Measurements from ENCODE around the gene KCNK4.

Gene KCNK4

DNA sequence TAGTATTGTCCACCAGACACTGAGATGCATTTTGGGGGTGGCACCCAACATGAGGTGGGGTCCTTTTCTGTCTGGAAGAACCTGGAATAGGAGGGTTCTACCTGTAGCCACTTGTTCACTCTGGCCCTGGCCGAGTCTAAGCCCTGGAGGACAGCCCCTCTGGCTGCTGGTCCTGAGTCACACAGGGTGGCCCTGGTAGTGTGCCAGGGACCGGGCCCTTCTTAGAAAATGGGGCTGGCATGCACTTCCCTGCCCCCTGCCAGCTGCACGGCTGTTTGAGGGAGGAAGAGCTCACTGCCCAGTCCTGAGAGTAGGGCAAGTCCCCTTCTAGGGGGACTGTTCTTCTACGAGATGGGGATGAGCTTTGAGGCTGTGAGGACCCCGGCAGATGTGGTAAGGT is 37.6 kb upstream of the KCNK4 start:
- no peak for DNase-seq (ENCODE audit: low read depth)

GRCh38 chr11:64254326-64254725 is 36.8 kb upstream of the KCNK4 start:
- no peak for DNase-seq (ENCODE audit: low read depth)

DNA sequence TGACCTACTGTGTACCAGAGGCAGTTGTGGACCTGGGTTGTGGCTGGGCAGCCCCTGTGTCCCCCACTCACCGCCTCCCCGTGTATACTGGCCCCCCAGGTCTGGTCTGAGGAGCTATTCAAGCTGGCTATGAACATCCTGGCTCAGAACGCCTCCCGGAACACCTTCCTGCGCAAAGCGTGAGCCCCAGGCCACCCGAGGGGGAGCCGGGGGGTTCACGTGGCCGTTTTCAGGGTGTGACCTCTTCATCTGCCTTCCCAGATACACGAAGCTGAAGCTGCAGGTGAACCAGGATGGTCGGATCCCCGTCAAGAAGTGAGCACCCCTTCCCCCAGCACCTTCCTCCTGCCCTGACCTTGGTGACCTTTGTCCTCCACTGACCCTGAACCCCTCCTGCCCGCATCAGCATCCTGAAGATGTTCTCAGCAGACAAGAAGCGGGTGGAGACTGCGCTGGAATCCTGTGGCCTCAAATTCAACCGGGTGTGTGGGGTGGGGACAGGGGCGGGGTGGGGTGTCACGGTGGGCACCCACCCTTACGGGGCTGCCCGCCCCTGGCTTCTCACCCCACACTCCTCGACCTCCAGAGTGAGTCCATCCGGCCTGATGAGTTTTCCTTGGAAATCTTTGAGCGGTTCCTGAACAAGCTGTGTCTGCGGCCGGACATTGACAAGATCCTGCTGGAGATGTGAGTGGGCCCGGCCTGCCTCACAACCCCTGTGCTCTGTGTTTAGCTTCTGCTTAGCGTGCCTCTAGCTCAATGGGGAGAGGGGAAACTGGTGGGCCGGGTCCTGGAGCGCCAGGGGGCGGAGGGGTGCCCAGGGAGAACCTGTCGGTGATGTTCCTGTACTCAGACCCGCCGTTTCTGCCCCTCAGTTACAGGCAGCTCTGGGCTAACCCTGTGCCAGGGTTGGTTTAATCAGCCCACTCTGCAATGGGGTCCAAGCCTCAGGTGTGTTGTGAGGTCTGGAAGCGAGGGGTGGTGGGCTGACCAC is 35.7 kb upstream of the KCNK4 start:
- DNase-seq (ENCODE audit: low read depth), result no peak

DNA sequence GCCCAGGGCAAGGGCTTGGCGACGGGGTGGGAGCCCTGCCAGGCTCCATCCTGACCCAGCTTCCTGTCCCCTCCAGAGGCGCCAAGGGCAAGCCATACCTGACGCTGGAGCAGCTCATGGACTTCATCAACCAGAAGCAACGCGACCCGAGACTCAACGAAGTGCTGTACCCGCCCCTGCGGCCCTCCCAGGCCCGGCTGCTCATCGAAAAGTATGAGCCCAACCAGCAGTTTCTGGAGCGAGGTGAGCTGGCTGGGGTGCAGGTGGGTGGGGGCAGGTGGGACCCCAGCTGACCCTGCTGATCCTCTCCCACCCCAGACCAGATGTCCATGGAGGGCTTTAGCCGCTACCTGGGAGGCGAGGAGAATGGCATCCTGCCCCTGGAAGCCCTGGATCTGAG is 34.8 kb upstream of the KCNK4 start:
- no peak for DNase-seq (ENCODE audit: low read depth)

GRCh38 chr11:64258356-64258755 is 32.7 kb upstream of the KCNK4 start:
- no peak for DNase-seq (ENCODE audit: low read depth)

GRCh38 chr11:64258946-64259532 is 32.1 kb upstream of the KCNK4 start:
- DNase-seq (ENCODE audit: low read depth), result no peak

DNA sequence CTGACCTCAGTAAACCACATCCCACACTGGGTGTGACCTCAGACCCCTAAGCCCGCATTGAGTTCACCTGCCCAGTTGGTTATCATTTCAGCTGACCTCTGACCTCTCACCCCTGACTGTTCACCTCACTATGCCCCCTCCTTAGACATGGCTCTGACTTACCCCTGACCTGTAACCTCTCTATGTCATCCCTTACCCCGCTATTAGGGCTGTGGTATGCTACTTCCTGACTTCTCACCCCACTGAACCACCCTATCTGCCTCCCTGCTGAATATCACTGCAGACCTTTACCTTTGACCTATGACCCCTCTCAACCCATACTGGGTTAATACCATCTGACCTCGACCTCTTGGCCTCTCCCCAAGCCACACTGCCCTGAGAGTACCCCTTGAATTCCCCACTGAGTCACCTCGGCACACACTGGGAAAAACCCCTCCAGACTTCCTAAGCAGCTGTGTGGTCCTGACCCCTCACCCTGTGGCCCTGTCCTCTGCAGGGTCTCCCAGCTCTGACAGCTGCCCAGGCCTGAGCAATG is 31.5 kb upstream of the KCNK4 start:
- DNase-seq (ENCODE audit: low read depth), result no peak

- DNase-seq (ENCODE audit: low read depth), result no peak
Observed at GRCh38 chr11:64260147-64260708, 30.9 kb upstream of the KCNK4 start.

DNA sequence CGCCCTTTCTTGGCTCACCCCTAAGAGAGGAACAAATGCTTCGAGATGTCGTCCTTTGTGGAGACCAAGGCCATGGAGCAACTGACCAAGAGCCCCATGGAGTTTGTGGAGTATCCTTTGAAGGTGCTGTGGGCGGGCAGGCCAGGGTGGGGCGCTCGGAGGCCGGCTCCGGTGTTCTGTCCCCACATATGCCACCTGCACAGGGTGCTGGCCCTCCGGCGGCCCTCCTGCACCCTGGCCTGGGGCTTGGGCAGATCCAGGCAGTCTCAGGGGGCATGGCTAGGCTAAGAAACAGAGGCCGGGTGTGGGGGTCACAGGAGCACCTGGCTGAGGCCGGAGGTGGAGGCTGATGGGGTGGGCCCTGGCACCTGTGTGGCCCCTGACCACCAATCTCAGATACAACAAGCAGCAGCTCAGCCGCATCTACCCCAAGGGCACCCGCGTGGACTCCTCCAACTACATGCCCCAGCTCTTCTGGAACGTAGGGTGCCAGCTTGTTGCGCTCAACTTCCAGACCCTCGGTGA is 29.5 kb upstream of the KCNK4 start:
- DNase-seq (ENCODE audit: low read depth), result no peak

GRCh38 chr11:64262271-64263002 is 28.7 kb upstream of the KCNK4 start:
- no peak for DNase-seq (ENCODE audit: low read depth)

GRCh38 chr11:64263021-64263946 is 27.8 kb upstream of the KCNK4 start:
- DNase-seq (ENCODE audit: low read depth), result no peak

- DNase-seq (ENCODE audit: low read depth), result no peak
Observed at GRCh38 chr11:64263947-64264317, 27.2 kb upstream of the KCNK4 start.

- no peak for DNase-seq (ENCODE audit: low read depth)
Observed at GRCh38 chr11:64264371-64264852, 26.7 kb upstream of the KCNK4 start.

DNA sequence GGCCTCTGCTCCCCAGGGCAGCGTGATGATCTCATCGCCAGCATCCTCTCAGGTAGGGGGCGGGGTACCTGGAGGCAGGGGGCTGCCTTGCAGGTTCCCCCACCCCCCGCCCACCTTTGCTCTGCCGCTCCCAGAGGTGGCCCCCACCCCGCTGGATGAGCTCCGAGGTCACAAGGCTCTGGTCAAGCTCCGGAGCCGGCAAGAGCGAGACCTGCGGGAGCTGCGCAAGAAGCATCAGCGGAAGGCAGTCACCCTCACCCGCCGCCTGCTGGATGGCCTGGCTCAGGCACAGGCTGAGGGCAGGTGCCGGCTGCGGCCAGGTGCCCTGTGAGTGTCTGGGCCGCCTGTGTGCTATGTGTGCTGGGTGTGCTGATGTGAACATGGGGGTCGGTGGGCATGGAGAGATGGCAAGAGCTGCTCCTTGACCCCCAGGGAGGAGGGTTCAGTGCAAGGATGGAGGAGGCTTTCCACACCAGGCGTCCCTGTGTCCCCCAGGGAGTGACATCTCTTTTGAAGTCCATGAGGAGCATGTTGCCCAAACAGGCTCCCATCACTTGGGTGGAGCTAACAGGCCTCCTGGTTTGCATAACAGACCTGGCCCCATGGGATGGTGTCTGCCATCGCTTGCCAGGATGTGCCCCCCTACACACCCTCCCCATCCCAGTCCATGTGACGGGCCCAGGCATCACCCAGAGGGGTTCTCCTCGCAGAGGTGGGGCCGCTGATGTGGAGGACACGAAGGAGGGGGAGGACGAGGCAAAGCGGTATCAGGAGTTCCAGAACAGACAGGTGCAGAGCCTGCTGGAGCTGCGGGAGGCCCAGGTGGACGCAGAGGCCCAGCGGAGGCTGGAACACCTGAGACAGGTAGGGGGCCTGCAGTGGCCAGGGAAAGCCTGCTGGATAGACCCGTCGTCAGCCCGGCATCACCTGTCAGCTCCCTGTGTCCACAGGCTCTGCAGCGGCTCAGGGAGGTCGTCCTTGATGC is 25.6 kb upstream of the KCNK4 start:
- no peak for DNase-seq (ENCODE audit: low read depth)

DNA sequence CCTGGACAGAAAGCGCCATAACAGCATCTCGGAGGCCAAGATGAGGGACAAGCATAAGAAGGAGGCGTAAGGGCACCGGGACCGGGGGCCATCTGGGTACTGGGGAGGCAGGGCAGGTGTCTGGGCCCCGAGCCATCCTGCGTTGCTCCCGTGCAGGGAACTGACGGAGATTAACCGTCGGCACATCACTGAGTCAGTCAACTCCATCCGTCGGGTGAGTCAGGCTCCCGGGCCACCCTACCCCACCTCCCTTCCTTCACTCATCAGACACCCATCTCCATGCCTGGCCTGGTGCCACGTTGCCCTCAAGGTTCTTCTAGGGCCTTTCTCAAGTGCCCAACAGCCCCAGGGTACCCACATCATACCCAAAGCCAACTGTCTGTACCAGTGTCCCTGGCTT is 24.8 kb upstream of the KCNK4 start:
- DNase-seq (ENCODE audit: low read depth), result no peak

DNA sequence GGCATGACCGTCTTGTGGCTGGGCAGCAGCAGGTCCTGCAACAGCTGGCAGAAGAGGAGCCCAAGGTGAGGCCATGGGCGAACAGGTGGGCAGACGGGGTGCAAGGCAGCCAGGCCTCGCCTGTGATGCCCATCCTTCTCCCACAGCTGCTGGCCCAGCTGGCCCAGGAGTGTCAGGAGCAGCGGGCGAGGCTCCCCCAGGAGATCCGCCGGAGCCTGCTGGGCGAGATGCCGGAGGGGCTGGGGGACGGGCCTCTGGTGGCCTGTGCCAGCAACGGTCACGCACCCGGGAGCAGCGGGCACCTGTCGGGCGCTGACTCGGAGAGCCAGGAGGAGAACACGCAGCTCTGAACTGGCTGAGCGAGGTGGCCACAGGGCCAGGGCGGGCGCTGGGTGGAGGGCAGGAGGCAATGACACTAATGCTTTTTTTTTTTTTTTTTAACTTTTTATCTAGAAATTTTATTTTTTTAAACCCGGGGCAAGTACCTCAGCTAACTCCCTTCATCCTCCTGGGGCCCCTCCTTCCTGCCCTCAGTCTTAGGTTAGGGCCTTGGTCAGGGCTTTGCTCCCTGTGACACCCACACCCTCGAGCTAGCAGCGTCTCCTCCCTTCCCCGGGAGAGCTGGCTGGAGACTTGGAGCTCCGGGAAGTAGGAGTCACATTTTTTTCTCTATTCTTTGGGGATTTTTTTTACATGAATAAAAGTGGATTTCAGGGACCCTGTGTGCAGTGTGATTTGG is 23.7 kb upstream of the KCNK4 start:
- DNase-seq (ENCODE audit: low read depth), result no peak

DNA sequence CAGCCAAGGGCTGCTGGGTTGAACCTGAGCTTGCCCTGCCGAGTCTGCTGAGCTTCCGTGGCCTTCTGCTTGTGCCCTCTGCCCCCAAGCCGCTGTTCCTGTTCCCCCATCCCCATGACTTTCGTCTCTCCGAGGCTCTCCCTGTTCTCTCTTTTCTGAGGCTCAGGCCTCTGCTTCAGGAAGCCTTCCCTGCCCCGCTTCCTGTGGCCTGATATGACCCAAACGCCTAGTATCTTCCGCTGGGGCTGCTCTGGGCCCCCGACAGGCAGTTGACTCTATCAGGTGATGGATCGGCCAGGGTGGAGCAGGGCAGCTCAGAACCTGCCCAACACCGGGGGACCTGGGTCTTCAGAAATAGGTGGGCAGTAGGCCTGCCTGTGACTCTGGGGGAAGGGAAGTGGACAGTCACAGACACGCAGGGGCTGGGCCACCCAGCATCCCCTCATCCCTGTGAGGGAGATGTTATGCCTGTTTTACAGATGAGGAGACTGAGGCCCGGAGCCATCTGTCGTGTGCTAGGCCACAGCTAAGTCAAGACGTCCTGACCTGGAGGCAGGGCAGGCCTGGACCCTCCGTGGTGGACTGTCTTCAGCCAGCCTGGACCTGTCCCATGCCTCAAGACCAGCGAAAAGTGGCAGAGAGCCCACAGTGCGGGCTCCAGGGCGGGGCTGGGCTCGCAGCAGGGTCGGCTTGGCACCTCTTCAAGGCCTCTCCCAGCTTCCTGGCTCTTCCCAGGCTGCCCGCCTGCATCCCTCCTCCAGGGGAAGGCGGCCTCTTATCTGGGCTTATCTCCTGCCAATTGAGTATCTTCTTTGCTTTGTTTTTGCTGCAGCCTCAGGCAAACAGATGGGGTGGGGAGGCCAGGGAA is 22.8 kb upstream of the KCNK4 start:
- DNase-seq (ENCODE audit: low read depth), result no peak

All from activated T-cell treated with anti-CD3 and anti-CD28 coated beads for 48 hours (primary cell).